Lung (tissue), 12 donors: ENCODE data around the gene PDE1C. TPM values are rescaled to one million over a fixed set of nuclear protein-coding genes. Genes with fewer than 3 reads are reported as not detected.
"Not testable (repeated sequence)": the region's sequence is repeated elsewhere in the genome, so short reads cannot be mapped to it uniquely, and the experiment has no call there.

Experiments used
- ATAC-seq: fragments of 200-7000 bp; cut with Tn5 transposase; one replicate; pipeline ENCODE4 v1.9.1; 2020; ENCODE audit warnings: moderate number of reproducible peaks; ENCODE audit not compliant: insufficient read depth, low FRiP score
- DNase-seq, 3 donors: peaks; one replicate each; pipeline ENCODE4 v3.0.0-alpha.2; 2013 to 2017
- H3K27ac ChIP-seq, 2 donors: one replicate each; pipeline ENCODE4 v1.5.1; 2013; ENCODE audit warnings: mild to moderate bottlenecking in 2 of 2, moderate library complexity in 2 of 2, control low read depth in 1 of 2, inconsistent platforms in 1 of 2, low read depth in 1 of 2, low read length in 1 of 2
- H3K27me3 ChIP-seq, 3 donors: one replicate each; pipeline ENCODE4 v1.5.1; 2013; ENCODE audit warnings: low read length in 2 of 3; ENCODE audit not compliant: control insufficient read depth in 3 of 3, insufficient read depth in 3 of 3
- H3K36me3 ChIP-seq, 4 donors: one replicate each; pipeline ENCODE4 v1.5.1; 2013; ENCODE audit warnings: low read length in 4 of 4, mild to moderate bottlenecking in 1 of 4, moderate library complexity in 1 of 4; ENCODE audit not compliant: control insufficient read depth in 4 of 4, insufficient read depth in 4 of 4
- H3K4me1 ChIP-seq, 5 donors: one replicate each; pipeline ENCODE4 v1.5.1; 2013; ENCODE audit warnings: low read length in 5 of 5, mild to moderate bottlenecking in 2 of 5, moderate library complexity in 1 of 5; ENCODE audit not compliant: control insufficient read depth in 5 of 5, insufficient read depth in 5 of 5
- H3K4me3 ChIP-seq: one replicate; pipeline ENCODE4 v1.5.1; 2013; ENCODE audit warnings: mild to moderate bottlenecking, control low read depth, moderate library complexity
- H3K9ac ChIP-seq, 2 donors: one replicate each; pipeline ENCODE4 v1.5.1; 2013; ENCODE audit warnings: low read length in 2 of 2, control low read depth in 1 of 2; ENCODE audit not compliant: insufficient read depth in 1 of 2
- H3K9me3 ChIP-seq, 4 donors: one replicate each; pipeline ENCODE4 v1.5.1; 2013; ENCODE audit warnings: low read length in 3 of 4, mild to moderate bottlenecking in 1 of 4, moderate library complexity in 1 of 4; ENCODE audit not compliant: control insufficient read depth in 4 of 4, insufficient read depth in 3 of 4
- CTCF ChIP-seq: IDR thresholded peaks from 2 replicates; pipeline ENCODE4 v1.5.1; 2012; ENCODE audit warnings: mild to moderate bottlenecking; ENCODE audit errors: control extremely low read depth, extremely low read depth
- WGBS, 2 donors: extraction: QIAGEN DNeasy Blood & Tissue Kit; methylation state at CpG; one replicate each; pipeline ENCODE4 v1.1.7; 2013; 5-methylcytosine and 5-hydroxymethylcytosine counted together
- polyA plus RNA-seq, 2 donors: library from polyadenylated mRNA; stranded (reverse); fragments of 200-250 nt; gene quantifications; one replicate each; pipeline ENCODE4 v1.2.1, GENCODE V29; 2013
- total RNA-seq, 2 donors: library from RNA; depleted of rRNA in 1 of 2; stranded (reverse); fragments of >200 nt in 1 of 2; gene quantifications; one replicate each; pipeline ENCODE4 v1.2.1, GENCODE V29; 2014 to 2021
- donor health status: control.
- donor health status: control.
- donor health status: Bipolar disorder and iron deficiency.
- donor health status: healthy.
- donor health status: DM: yes; HTN: yes; CAD: no.

The PDE1C gene
- total and polyA plus RNA-seq, 4 donors, result 1.9 to 14.3 (median 6.1) TPM

- peaks cover 0 to 4% (median 0%) of the 10 kb centered on the region in 4 donors for H3K36me3 ChIP-seq
- H3K27me3 ChIP-seq, result no peaks in the 10 kb centered on the region
- H3K4me1 ChIP-seq, result no peaks in the 10 kb centered on the region
- peak overlapping the region in 1 of 2 donors; percentile 6 for H3K27ac ChIP-seq
- H3K4me3 ChIP-seq, result no peak overlapping the region
- TF ChIP-seq CTCF, result no peak
- H3K9ac ChIP-seq, result no peak overlapping the region
- WGBS, 2 donors, result 92 to 95% methylated on average over 4 of the region's 4 CpGs
- ATAC-seq (no peak), DNase-seq (no peak)
- H3K9me3 ChIP-seq, result no peaks in the 10 kb centered on the region
These were observed 219.6 kb downstream of the PDE1C start for GRCh38 chr7:31850601-31851000.

- Histone ChIP-seq H3K36me3 (peaks cover 0 to 4% (median 0%) of the 10 kb centered on the region in 4 donors), H3K4me3 (no peak overlapping the region), H3K27ac (peak overlapping the region in 1 of 2 donors; percentile 6), H3K27me3 (no peaks in the 10 kb centered on the region), H3K9me3 (peaks cover 0 to 2% (median under 1%) of the 10 kb centered on the region in 4 donors), H3K4me1 (no peaks in the 10 kb centered on the region), H3K9ac (no peak overlapping the region)
- DNase-seq (no peak), ATAC-seq (no peak)
- WGBS, 2 donors, result 75 to 78% methylated on average over 5 of the region's 5 CpGs
- TF ChIP-seq CTCF, result no peak
These were observed 220.1 kb downstream of the PDE1C start for GRCh38 chr7:31850066-31850465.

GRCh38 chr7:31835471-31835870, 234.7 kb downstream of the PDE1C start:
- no peak for DNase-seq
- Histone ChIP-seq H3K27me3 (no peaks in the 10 kb centered on the region), H3K27ac (no peak overlapping the region), H3K36me3 (peaks cover 0 to 5% (median 0%) of the 10 kb centered on the region in 4 donors), H3K9me3 (peaks cover 0 to 6% (median 0%) of the 10 kb centered on the region in 4 donors), H3K4me3 (no peak overlapping the region), H3K4me1 (peaks cover 0 to 4% (median 0%) of the 10 kb centered on the region in 5 donors), H3K9ac (no peak overlapping the region)
- no peak for TF ChIP-seq CTCF
- no peak for ATAC-seq
- WGBS, 2 donors, result 80 to 91% methylated on average over 4 of the region's 4 CpGs

- H3K9me3 ChIP-seq, DNase-seq, H3K4me1 ChIP-seq, H3K27me3 ChIP-seq, ATAC-seq, H3K27ac ChIP-seq, H3K9ac ChIP-seq, H3K36me3 ChIP-seq, H3K4me3 ChIP-seq: not testable (repeated sequence)
- WGBS, 2 donors, result 45 to 59% methylated on average over 3 of the region's 3 CpGs
These were observed 236.6 kb downstream of the PDE1C start for GRCh38 chr7:31833625-31834024.
